ENCODE measurements around the gene ZBTB24.

The ZBTB24 gene

DNA sequence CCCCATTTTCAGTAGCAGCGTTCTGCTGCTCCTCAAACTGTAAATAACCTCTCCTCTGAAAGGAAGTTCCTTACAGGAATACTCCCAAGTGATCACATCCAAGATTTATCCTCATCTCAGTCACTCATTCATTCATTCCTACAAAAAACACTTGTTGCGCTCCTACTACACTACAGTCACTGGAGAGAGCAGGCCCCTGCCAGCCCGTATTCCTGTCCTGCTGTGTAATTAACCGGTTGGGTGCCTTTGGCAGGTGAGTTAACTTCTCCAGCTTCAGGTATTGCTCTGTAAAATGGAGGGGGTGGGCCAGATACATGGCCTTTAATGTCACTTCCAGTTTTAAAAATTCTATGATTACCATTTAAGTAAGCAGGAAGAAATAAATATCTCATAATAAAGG, 15.0 kb upstream of the ZBTB24 start:
- DNase-seq, result no peak

DNA sequence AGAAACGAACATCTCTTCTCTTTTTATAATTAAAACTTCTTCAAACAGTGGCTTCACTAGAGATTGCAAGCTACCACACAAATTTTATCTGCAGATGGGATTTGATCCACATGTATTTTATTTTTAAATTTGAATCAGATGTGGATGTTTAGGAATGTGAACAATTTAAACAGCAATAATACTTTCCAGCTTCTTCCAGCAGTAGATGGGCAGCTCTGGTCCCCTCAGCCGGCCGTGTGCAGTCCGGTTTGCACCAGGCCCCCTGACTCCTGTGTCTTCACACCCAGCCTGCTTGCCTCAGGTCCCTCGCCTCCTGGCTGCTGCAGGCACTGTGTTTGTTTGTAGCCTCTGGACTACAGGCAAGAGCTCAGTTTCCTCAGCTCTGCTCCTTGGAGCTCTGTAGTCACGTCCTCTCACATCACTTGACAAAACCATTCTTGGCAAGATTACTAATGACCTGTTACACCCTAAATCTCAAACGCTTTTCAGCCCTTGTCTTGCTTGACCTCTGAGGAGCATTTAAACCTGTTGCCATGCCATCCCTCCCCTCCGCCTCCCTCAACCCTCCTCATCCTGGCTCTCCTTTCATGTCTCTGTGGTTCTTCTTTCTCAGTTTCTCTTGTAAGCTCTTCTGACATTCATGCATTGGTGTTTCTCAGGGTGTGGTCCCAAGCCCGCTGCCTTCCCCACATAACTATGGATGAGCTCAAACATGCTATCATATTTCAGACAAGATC, 13.2 kb upstream of the ZBTB24 start:
- DNase-seq, result no peak

- no peak for DNase-seq
These were observed 10.8 kb upstream of the ZBTB24 start for GRCh38 chr6:109493865-109494264.

GRCh38 chr6:109491207-109491938, 8.4 kb upstream of the ZBTB24 start:
- DNase-seq, result peak; percentile 29

GRCh38 chr6:109490713-109491112, 7.7 kb upstream of the ZBTB24 start:
- no peak for DNase-seq

DNA sequence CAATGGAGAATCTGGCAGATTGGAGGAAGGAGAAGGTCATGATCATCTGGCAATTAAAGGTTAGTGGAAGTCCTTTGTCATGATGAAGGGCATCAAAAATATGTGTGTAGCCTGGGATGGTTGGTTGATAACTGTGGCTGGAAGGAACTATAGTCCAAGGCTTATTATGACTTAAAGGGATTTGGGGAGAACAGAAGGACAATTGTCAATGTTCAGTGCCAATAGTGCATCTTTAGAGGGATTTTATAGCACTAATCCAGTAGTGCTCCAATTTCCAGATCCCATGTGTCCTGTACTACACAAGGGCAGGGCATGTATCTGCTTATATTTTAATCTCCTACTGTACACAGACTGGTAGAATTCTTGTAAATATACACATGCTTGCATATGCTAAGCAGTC, 5.0 kb upstream of the ZBTB24 start:
- no peak for DNase-seq

DNA sequence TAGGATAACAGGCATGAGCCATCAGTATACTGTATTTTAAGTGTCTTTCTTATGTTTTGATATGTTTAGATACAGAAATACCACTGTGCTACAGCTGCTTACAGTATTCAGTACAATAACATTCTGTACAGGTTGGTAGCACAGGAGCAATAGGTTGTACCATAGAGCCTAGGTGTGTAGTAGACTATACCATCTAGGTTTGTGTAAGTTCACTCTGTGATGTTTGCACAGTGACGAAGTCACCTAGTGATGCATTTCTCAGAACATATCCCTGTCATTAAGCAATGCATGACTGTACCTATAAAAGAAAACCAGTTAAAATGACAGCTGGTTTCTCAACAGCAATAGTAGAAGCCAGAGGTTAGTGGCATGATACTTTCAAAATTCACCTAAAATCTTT, 3.0 kb upstream of the ZBTB24 start:
- DNase-seq, result no peak

GRCh38 chr6:109485266-109485935, 2.4 kb upstream of the ZBTB24 start:
- DNase-seq, result no peak

DNA sequence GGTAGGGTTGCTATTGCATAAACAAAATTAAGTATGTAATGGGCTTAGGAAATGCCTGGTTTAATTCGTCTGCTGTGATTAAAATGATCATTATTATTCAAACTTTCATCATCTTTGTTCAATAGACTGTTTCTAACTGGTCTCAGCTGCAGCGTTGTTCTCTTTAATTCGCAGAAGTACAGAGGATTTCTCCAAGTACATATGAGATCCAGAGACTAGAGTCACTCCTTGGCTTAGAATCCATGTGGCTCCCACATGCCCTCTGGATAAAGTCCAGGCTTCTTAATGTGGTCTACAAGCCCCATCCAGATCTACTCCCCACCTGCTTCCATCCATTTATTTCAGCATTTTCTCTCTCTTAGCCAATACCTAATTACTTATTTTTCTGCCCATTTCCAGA, 1.1 kb upstream of the ZBTB24 start:
- DNase-seq, result no peak

- DNase-seq, result no peak
These were observed 677 bp upstream of the ZBTB24 start for GRCh38 chr6:109483735-109484057.

DNA sequence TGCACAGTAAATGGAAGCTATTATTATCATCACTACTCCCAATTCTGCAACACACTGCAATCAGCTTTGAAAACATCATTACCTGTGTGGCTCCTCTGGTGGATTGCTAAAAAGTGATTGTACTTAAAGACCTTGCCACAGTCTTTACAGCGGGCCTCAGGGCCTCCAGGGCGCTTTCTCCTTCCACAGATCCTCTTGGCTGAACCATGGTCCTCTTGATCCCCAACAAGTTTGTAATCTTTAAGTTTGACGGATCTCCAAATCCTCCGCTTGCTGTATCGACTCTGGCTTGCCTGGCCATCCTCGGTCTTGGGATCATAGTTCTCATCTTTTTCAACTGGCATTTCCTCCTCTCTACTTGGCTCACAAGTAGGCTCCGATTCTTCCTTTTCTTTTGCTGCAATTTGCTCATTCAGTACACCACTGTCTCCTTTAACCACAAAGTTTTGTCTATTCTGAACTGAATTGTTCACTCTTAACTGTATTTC, 2.0 kb downstream of the ZBTB24 start:
- no peak for DNase-seq

GRCh38 chr6:109478841-109479624, 4.0 kb downstream of the ZBTB24 start:
- DNase-seq, result no peak

GRCh38 chr6:109478222-109478805, 4.7 kb downstream of the ZBTB24 start:
- no peak for DNase-seq

GRCh38 chr6:109477725-109478124, 5.3 kb downstream of the ZBTB24 start:
- DNase-seq, result no peak

GRCh38 chr6:109477184-109477583, 5.8 kb downstream of the ZBTB24 start:
- no peak for DNase-seq

- DNase-seq, result no peak
These were observed 7.4 kb downstream of the ZBTB24 start for GRCh38 chr6:109475625-109476024.

- DNase-seq, result no peak
These were observed 8.0 kb downstream of the ZBTB24 start for GRCh38 chr6:109474995-109475394.

- no peak for DNase-seq
These were observed 9.9 kb downstream of the ZBTB24 start for GRCh38 chr6:109473120-109473519.

- DNase-seq, result no peak
These were observed 10.7 kb downstream of the ZBTB24 start for GRCh38 chr6:109472132-109472995.

- no peak for DNase-seq
These were observed 11.8 kb downstream of the ZBTB24 start for GRCh38 chr6:109471105-109471810.

- no peak for DNase-seq
These were observed 13.3 kb downstream of the ZBTB24 start for GRCh38 chr6:109469591-109470189.
